ENCODE measurements around the gene KCNK4. TPM values are rescaled to one million over a fixed set of nuclear protein-coding genes. Genes with fewer than 3 reads are reported as not detected.

KCNK4 gene
- polyA plus RNA-seq, 2 of the 4 experiments (the other 2 are of a cell fraction): 0.12 TPM; not detected in 1

DNA sequence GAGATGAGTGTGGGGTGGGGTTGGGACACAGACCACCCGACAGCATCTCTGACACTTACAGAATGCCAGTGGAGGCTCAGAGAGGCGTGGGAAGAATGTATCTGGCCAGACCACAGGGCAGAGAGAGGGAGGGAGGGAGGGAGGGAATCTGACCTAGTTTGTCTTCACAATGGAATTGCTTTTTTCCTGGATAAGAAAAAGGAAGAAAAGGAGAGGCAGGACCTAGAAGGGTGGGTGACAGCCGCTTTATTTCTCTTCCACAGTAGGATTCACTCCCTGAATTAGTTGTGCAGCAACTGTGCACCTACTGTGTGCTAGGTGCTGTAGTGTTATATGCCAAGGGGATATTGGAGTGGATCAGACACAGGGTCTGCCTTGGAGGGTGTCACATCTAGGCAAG is 3.7 kb downstream of the KCNK4 start:
- no peak for DNase-seq (ENCODE audit: low read depth in 1 of 2, low spot score in 1 of 2)
- Histone ChIP-seq H3K4me2 (no peak overlapping the region), H3K27ac (no peak overlapping the region), H3K4me1 (peaks cover 5% of the 10 kb centered on the region; the same call in 2 of the 3 replicates), H3K9me3 (no peaks in the 10 kb centered on the region), H3K4me3 (no peak overlapping the region)
- ChIA-PET POLR2A (interaction anchor here (1.0 kb wide), 1 partner anchor 18 kb away, joined by 4 read pairs; no protein-coding TSS in a partner anchor), CTCF (interaction anchor here (0.6 to 1.7 kb wide), 6 partner anchors 8 to 119 kb away, joined by 3 to 8 read pairs (median 4); no protein-coding TSS in a partner anchor)
- FAIRE-seq: no peak
- no peak for ATAC-seq
- 62% methylated on average over 3 of the region's 3 CpGs for WGBS (ENCODE audit: missing lambda C conversion rate)
- TF ChIP-seq RFX5 (IDR thresholded peaks at IDR 0.05) (no peak), ESRRA (IDR thresholded peaks at IDR 0.05; ENCODE audit: borderline replicate concordance, low read length) (no peak), CHD2 (IDR thresholded peaks at IDR 0.05; ENCODE audit: low read length, partially characterized antibody) (no peak), RAD21 (conservative IDR thresholded peaks at IDR 0.05 in 1 of 2, IDR thresholded peaks at IDR 0.05 in 1 of 2) (no peak)
- TF ChIP-seq, protein P1, sequence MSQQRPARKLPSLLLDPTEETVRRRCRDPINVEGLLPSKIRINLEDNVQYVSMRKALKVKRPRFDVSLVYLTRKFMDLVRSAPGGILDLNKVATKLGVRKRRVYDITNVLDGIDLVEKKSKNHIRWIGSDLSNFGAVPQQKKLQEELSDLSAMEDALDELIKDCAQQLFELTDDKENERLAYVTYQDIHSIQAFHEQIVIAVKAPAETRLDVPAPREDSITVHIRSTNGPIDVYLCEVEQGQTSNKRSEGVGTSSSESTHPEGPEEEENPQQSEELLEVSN (IDR thresholded peaks at IDR 0.05; ENCODE audit: borderline replicate concordance, low read depth): no peak

DNA sequence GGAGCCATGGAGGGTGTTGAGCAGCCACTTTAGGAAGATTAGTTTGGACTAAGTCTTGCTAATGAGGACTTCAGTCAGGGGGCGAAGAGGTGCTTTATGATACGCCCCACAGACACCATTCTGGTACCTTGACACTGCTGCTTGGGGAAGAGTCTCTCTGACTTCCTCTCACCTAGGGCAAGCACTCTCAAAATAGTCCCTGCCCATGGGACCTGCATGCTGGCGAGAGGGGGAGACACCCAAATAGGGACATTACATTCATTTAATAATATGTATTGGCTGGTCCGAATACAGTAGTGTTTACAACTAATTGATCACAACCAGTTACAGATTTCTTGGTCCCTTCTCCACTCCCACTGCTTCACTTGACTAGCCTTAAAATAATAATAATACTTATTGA is 4.7 kb downstream of the KCNK4 start:
- no peak overlapping the region for H3K4me2 ChIP-seq
- 84% methylated on average over 4 of the region's 4 CpGs for WGBS (ENCODE audit: missing lambda C conversion rate)
- TF ChIP-seq, protein P1 (IDR thresholded peaks at IDR 0.05; ENCODE audit: borderline replicate concordance, low read depth): no peak
- TF ChIP-seq PHF8 (IDR thresholded peaks at IDR 0.05; ENCODE audit: borderline replicate concordance, low read depth) (no peak), CHD2 (IDR thresholded peaks at IDR 0.05; ENCODE audit: low read length, partially characterized antibody) (no peak), NR3C1 (IDR thresholded peaks at IDR 0.05) (no peak), HDAC2 (IDR thresholded peaks at IDR 0.05) (no peak), NPAS2 (CRISPR knock-in tag; IDR thresholded peaks at IDR 0.05; ENCODE audit: borderline replicate concordance) (no peak), RCOR1 (IDR thresholded peaks at IDR 0.05; ENCODE audit: low read depth, low read length) (no peak), POLR2AphosphoS2 (conservative IDR thresholded peaks at IDR 0.05; ENCODE audit: low read length) (no peak), EHMT2 (IDR thresholded peaks at IDR 0.05; ENCODE audit: low read depth) (no peak), CBX2 (IDR thresholded peaks at IDR 0.05; ENCODE audit: borderline replicate concordance, low read depth) (no peak), TP53 (CRISPR knock-in tag; IDR thresholded peaks at IDR 0.05) (no peak), CBX8 (IDR thresholded peaks at IDR 0.05) (no peak), TFCP2L1 (CRISPR knock-in tag; IDR thresholded peaks at IDR 0.05) (no peak), ZSCAN20 (CRISPR knock-in tag; IDR thresholded peaks at IDR 0.05) (no peak)
- TF ChIP-seq, protein P2, sequence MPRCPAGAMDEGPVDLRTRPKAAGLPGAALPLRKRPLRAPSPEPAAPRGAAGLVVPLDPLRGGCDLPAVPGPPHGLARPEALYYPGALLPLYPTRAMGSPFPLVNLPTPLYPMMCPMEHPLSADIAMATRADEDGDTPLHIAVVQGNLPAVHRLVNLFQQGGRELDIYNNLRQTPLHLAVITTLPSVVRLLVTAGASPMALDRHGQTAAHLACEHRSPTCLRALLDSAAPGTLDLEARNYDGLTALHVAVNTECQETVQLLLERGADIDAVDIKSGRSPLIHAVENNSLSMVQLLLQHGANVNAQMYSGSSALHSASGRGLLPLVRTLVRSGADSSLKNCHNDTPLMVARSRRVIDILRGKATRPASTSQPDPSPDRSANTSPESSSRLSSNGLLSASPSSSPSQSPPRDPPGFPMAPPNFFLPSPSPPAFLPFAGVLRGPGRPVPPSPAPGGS (IDR thresholded peaks at IDR 0.05): no peak
- TF ChIP-seq, protein P3, sequence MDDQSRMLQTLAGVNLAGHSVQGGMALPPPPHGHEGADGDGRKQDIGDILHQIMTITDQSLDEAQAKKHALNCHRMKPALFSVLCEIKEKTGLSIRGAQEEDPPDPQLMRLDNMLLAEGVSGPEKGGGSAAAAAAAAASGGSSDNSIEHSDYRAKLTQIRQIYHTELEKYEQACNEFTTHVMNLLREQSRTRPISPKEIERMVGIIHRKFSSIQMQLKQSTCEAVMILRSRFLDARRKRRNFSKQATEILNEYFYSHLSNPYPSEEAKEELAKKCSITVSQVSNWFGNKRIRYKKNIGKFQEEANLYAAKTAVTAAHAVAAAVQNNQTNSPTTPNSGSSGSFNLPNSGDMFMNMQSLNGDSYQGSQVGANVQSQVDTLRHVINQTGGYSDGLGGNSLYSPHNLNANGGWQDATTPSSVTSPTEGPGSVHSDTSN (IDR thresholded peaks at IDR 0.05): no peak
- TF ChIP-seq, protein P4, sequence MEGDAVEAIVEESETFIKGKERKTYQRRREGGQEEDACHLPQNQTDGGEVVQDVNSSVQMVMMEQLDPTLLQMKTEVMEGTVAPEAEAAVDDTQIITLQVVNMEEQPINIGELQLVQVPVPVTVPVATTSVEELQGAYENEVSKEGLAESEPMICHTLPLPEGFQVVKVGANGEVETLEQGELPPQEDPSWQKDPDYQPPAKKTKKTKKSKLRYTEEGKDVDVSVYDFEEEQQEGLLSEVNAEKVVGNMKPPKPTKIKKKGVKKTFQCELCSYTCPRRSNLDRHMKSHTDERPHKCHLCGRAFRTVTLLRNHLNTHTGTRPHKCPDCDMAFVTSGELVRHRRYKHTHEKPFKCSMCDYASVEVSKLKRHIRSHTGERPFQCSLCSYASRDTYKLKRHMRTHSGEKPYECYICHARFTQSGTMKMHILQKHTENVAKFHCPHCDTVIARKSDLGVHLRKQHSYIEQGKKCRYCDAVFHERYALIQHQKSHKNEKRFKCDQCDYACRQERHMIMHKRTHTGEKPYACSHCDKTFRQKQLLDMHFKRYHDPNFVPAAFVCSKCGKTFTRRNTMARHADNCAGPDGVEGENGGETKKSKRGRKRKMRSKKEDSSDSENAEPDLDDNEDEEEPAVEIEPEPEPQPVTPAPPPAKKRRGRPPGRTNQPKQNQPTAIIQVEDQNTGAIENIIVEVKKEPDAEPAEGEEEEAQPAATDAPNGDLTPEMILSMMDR (IDR thresholded peaks at IDR 0.05): no peak
- TF ChIP-seq, protein P5, sequence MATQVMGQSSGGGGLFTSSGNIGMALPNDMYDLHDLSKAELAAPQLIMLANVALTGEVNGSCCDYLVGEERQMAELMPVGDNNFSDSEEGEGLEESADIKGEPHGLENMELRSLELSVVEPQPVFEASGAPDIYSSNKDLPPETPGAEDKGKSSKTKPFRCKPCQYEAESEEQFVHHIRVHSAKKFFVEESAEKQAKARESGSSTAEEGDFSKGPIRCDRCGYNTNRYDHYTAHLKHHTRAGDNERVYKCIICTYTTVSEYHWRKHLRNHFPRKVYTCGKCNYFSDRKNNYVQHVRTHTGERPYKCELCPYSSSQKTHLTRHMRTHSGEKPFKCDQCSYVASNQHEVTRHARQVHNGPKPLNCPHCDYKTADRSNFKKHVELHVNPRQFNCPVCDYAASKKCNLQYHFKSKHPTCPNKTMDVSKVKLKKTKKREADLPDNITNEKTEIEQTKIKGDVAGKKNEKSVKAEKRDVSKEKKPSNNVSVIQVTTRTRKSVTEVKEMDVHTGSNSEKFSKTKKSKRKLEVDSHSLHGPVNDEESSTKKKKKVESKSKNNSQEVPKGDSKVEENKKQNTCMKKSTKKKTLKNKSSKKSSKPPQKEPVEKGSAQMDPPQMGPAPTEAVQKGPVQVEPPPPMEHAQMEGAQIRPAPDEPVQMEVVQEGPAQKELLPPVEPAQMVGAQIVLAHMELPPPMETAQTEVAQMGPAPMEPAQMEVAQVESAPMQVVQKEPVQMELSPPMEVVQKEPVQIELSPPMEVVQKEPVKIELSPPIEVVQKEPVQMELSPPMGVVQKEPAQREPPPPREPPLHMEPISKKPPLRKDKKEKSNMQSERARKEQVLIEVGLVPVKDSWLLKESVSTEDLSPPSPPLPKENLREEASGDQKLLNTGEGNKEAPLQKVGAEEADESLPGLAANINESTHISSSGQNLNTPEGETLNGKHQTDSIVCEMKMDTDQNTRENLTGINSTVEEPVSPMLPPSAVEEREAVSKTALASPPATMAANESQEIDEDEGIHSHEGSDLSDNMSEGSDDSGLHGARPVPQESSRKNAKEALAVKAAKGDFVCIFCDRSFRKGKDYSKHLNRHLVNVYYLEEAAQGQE (IDR thresholded peaks at IDR 0.05): no peak
- no peak overlapping the region for H3K4me3 ChIP-seq
- FAIRE-seq (no peak), DNase-seq (ENCODE audit: low read depth in 1 of 2, low spot score in 1 of 2) (no peak), ATAC-seq (no peak)
- CTCF ChIA-PET: interaction anchor here (0.7 to 2.5 kb wide), 6 partner anchors 9 to 60 kb away, joined by 3 to 7 read pairs (median 5); no protein-coding TSS in a partner anchor
- peaks cover 5% of the 10 kb centered on the region; the same call in 2 of the 3 replicates for H3K4me1 ChIP-seq
- H3K27ac ChIP-seq: no peak overlapping the region
- H3K9me3 ChIP-seq: no peaks in the 10 kb centered on the region
- POLR2A ChIA-PET: interaction anchor here (1.0 kb wide), 1 partner anchor 19 kb away, joined by 4 read pairs; no protein-coding TSS in a partner anchor

Measured in A549 (cell line).